Endodermal cell (in vitro differentiated cells): ENCODE data around the gene TRAPPC3L. TPM values are rescaled to one million over a fixed set of nuclear protein-coding genes. Genes with fewer than 3 reads are reported as not detected.

ENCODE experiments used
- DNase-seq: peaks from one replicate; pipeline ENCODE4 v3.0.0-alpha.2; 2017
- H3K27ac ChIP-seq: 2 replicates; pipeline ENCODE4 v1.5.1; 2013; ENCODE audit warnings: mild to moderate bottlenecking, low read depth, low read length, moderate library complexity
- H3K27me3 ChIP-seq: 2 replicates; pipeline ENCODE4 v1.6.1; 2013; ENCODE audit warnings: mild to moderate bottlenecking, low read length, moderate library complexity; ENCODE audit not compliant: insufficient read depth, control insufficient read depth, poor library complexity, severe bottlenecking
- H3K36me3 ChIP-seq: 2 replicates; pipeline ENCODE4 v1.7.0; 2013; ENCODE audit warnings: mild to moderate bottlenecking, low read length, moderate library complexity; ENCODE audit not compliant: control insufficient read depth, insufficient read depth
- H3K4me1 ChIP-seq: one replicate; pipeline ENCODE4 v1.7.0; 2013; ENCODE audit warnings: low read length; ENCODE audit not compliant: control insufficient read depth, insufficient read depth
- H3K4me3 ChIP-seq: 2 replicates; pipeline ENCODE4 v1.5.1; 2013; ENCODE audit warnings: mild to moderate bottlenecking, low read length, moderate library complexity
- H3K9ac ChIP-seq: 2 replicates; pipeline ENCODE4 v1.6.1; 2013; ENCODE audit warnings: mild to moderate bottlenecking, low read length, moderate library complexity; ENCODE audit not compliant: poor library complexity, severe bottlenecking; ENCODE audit errors: extremely low read depth
- H3K9me3 ChIP-seq: 2 replicates; pipeline ENCODE4 v1.6.1; 2013; ENCODE audit warnings: mild to moderate bottlenecking, low read length, moderate library complexity; ENCODE audit not compliant: control insufficient read depth
- H3K27ac Mint-ChIP-seq: 2 replicates; pipeline ENCODE4 v1.8.0; 2020; ENCODE audit warnings: mixed read lengths
- H3K27me3 Mint-ChIP-seq: 2 replicates; pipeline ENCODE4 v1.8.0; 2021; ENCODE audit warnings: mild to moderate bottlenecking, mixed read lengths; ENCODE audit not compliant: insufficient read depth
- H3K36me3 Mint-ChIP-seq: 2 replicates; pipeline ENCODE4 v1.8.0; 2020; ENCODE audit warnings: low read depth, mixed read lengths
- H3K4me1 Mint-ChIP-seq: 2 replicates; pipeline ENCODE4 v1.8.0; 2020; ENCODE audit warnings: mixed read lengths
- H3K4me3 Mint-ChIP-seq: 2 replicates; pipeline ENCODE4 v1.8.0; 2020; ENCODE audit warnings: mild to moderate bottlenecking, moderate library complexity, mixed read lengths
- H3K9me3 Mint-ChIP-seq: 2 replicates; pipeline ENCODE4 v1.8.0; 2020; ENCODE audit warnings: mild to moderate bottlenecking, mixed read lengths
- CTCF ChIP-seq: fragments of 200-600 bp; sonication (generic); conservative IDR thresholded peaks from 2 replicates; pipeline ENCODE4 v1.5.0; 2021; ENCODE audit warnings: antibody characterized with exemption, mild to moderate bottlenecking
- WGBS, 2 experiments: methylation state at CpG; one replicate each; pipeline versions ENCODE4 v1.1.5 to v1.1.7; 2013; ENCODE audit warnings: missing lambda C conversion rate in 2 of 2, mixed read lengths in 1 of 2; ENCODE audit not compliant: insufficient coverage in 1 of 2, insufficient read length in 1 of 2; 5-methylcytosine and 5-hydroxymethylcytosine counted together
- total RNA-seq, 2 donors: library from RNA; stranded (reverse); fragmentation: NEBNext Ultra II Directional in 1 of 2; extraction: Animal tissue kit (Norgen Biotek cat#: 25700) in 1 of 2; gene quantifications; 2 replicates in 1 of 2; 3 replicates in 1 of 2; pipeline ENCODE4 v1.2.1, GENCODE V29; 2021

TRAPPC3L gene
- total RNA-seq, 2 donors from 2014 or later = not detected

DNA sequence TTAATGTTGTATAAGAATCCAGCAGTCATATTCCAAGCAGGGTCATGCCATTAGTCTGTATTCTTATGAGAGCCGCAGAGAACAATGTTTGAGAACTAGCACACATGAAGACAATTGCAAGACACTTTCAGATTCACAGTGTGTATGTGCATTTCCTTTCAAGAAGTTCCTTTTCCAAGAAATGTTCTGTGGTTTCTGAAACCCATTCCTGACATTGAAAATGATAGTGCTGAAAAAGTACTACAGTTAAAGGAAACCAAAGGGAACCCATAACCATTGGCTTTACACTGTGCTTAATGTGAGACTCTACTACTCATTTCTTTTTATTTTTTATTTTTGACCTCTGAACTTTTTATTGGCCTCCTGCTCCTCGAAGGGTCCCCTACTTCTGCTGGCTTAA is 88.6 kb downstream of the TRAPPC3L start:
- no peaks in the 10 kb centered on the region for H3K36me3 Mint-ChIP-seq
- no peak overlapping the region for H3K4me3 Mint-ChIP-seq
- H3K27ac Mint-ChIP-seq = no peak overlapping the region
- no peaks in the 10 kb centered on the region for H3K4me1 Mint-ChIP-seq
- no peaks in the 10 kb centered on the region for H3K9me3 Mint-ChIP-seq
- Histone ChIP-seq H3K27ac (no peak overlapping the region), H3K4me1 (no peaks in the 10 kb centered on the region), H3K9ac (no peak overlapping the region), H3K27me3 (peaks cover 34% of the 10 kb centered on the region), H3K9me3 (no peaks in the 10 kb centered on the region), H3K4me3 (no peak overlapping the region), H3K36me3 (no peaks in the 10 kb centered on the region)
- no peak for TF ChIP-seq CTCF
- 87% methylated on average over 2 of the region's 2 CpGs; no CpG with 5 or more reads in 1 of the 2 experiments for WGBS, 2 experiments
- no peak for DNase-seq
- peaks cover 40% of the 10 kb centered on the region for H3K27me3 Mint-ChIP-seq

DNA sequence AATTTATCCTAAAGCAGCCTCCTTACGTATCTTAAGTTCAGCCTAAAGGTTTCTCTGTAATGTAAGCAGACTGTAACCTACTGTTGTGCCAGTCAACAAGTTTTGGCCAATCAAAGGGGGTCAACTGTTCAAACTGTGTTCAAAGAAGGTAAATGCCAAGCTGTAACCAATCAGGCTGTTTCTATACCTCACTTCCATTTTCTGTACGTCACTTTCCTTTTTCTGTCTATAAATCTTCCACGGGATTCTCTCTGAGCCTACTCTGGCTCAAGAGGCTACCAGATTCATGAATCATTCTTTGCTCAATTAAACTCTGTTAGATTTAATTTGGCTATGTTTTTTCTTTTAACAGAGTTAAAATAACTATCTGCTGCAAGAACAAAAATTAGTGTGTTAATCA is 89.4 kb downstream of the TRAPPC3L start:
- H3K27ac Mint-ChIP-seq = no peak overlapping the region
- WGBS, 2 experiments = 95 to 100% methylated on average over 3 of the region's 3 CpGs
- H3K4me3 Mint-ChIP-seq = no peak overlapping the region

GRCh38 chr6:116452531-116452930 is 93.0 kb downstream of the TRAPPC3L start:
- no peaks in the 10 kb centered on the region for H3K9me3 ChIP-seq
- no peaks in the 10 kb centered on the region for H3K27me3 ChIP-seq
- no peak for TF ChIP-seq CTCF
- no peak overlapping the region for H3K27ac ChIP-seq
- no peaks in the 10 kb centered on the region for H3K36me3 ChIP-seq
- H3K4me3 Mint-ChIP-seq = no peak overlapping the region
- no peak overlapping the region for H3K4me3 ChIP-seq
- peaks cover 3% of the 10 kb centered on the region for H3K4me1 Mint-ChIP-seq
- no peak overlapping the region for H3K9ac ChIP-seq
- H3K36me3 Mint-ChIP-seq = no peaks in the 10 kb centered on the region
- H3K27me3 Mint-ChIP-seq = peaks cover 2% of the 10 kb centered on the region
- H3K27ac Mint-ChIP-seq = no peak overlapping the region
- DNase-seq = no peak
- H3K9me3 Mint-ChIP-seq = no peaks in the 10 kb centered on the region
- 92 to 100% methylated on average over 1 to 2 of the region's 2 CpGs for WGBS, 2 experiments
- no peaks in the 10 kb centered on the region for H3K4me1 ChIP-seq

More for the DNA sequence above, 89.4 kb downstream of the TRAPPC3L start:
- Histone ChIP-seq H3K9ac (no peak overlapping the region), H3K27me3 (peaks cover 26% of the 10 kb centered on the region), H3K9me3 (no peaks in the 10 kb centered on the region), H3K4me1 (no peaks in the 10 kb centered on the region), H3K4me3 (no peak overlapping the region), H3K27ac (no peak overlapping the region), H3K36me3 (no peaks in the 10 kb centered on the region)
- Mint-ChIP-seq H3K36me3 (no peaks in the 10 kb centered on the region), H3K27me3 (peaks cover 32% of the 10 kb centered on the region), H3K9me3 (no peaks in the 10 kb centered on the region), H3K4me1 (no peaks in the 10 kb centered on the region)
- no peak for TF ChIP-seq CTCF
- no peak for DNase-seq
